ENCODE data around the gene BANP. TPM values are rescaled to one million over a fixed set of nuclear protein-coding genes. Genes with fewer than 3 reads are reported as not detected.
"Not testable (repeated sequence)": the region's sequence is repeated elsewhere in the genome, so short reads cannot be mapped to it uniquely, and the experiment has no call there.

BANP gene
- total RNA-seq, 2 donors from 2014 or later, result 14.7 to 20.9 TPM

GRCh38 chr16:88100801-88101622 is 149.8 kb downstream of the BANP start:
- intact Hi-C loops (cut with DNase I), result not testable (repeated sequence)

GRCh38 chr16:88101623-88102105 is 150.4 kb downstream of the BANP start:
- DNase-seq (ENCODE audit: low spot score), result peak; percentile 58
- intact Hi-C loops (cut with DNase I), result not testable (repeated sequence)

More at GRCh38 chr16:88100801-88101622, 149.8 kb downstream of the BANP start:
- peak; percentile 76 for DNase-seq (ENCODE audit: low spot score)

GRCh38 chr16:88102597-88102996 is 151.4 kb downstream of the BANP start:
- intact Hi-C loops (cut with DNase I), result no loop called here
- peak; percentile 78 for DNase-seq (ENCODE audit: low spot score)

- intact Hi-C loops (cut with DNase I), result no loop called here
- DNase-seq (ENCODE audit: low spot score), result peak; percentile 70
Observed at GRCh38 chr16:88103011-88103410, 151.8 kb downstream of the BANP start.

GRCh38 chr16:88103581-88104188 is 152.5 kb downstream of the BANP start:
- peak; percentile 63 for DNase-seq (ENCODE audit: low spot score)
- intact Hi-C loops (cut with DNase I), result no loop called here

GRCh38 chr16:88104363-88104762 is 153.1 kb downstream of the BANP start:
- intact Hi-C loops (cut with DNase I), result not testable (repeated sequence)
- peak; percentile 46 for DNase-seq (ENCODE audit: low spot score)

- intact Hi-C loops (cut with DNase I), result loop anchor here in 1 of 2 donors (1.0 kb wide), 1 partner anchor 29 kb away; no protein-coding TSS in a partner anchor
- peak; percentile 30 for DNase-seq (ENCODE audit: low spot score)
Observed at GRCh38 chr16:88105574-88106140, 154.4 kb downstream of the BANP start.

- intact Hi-C loops (cut with DNase I), result not testable (repeated sequence)
- DNase-seq (ENCODE audit: low spot score), result peak; percentile 64
Observed at GRCh38 chr16:88106566-88106965, 155.3 kb downstream of the BANP start.

GRCh38 chr16:88108762-88109161 is 157.5 kb downstream of the BANP start:
- no peak for DNase-seq (ENCODE audit: low spot score)
- intact Hi-C loops (cut with DNase I), result no loop called here

GRCh38 chr16:88109726-88110621 is 158.7 kb downstream of the BANP start:
- intact Hi-C loops (cut with DNase I); DNase-seq (ENCODE audit: low spot score): not testable (repeated sequence)

GRCh38 chr16:88110875-88111494 is 159.8 kb downstream of the BANP start:
- intact Hi-C loops (cut with DNase I); DNase-seq (ENCODE audit: low spot score): not testable (repeated sequence)

GRCh38 chr16:88111976-88112375 is 160.7 kb downstream of the BANP start:
- DNase-seq (ENCODE audit: low spot score); intact Hi-C loops (cut with DNase I): not testable (repeated sequence)

- no peak for DNase-seq (ENCODE audit: low spot score)
- intact Hi-C loops (cut with DNase I), result no loop called here
Observed at GRCh38 chr16:88113545-88114045, 162.4 kb downstream of the BANP start.

GRCh38 chr16:88114541-88115228 is 163.5 kb downstream of the BANP start:
- intact Hi-C loops (cut with DNase I), result not testable (repeated sequence)
- DNase-seq (ENCODE audit: low spot score), result peak; percentile 44

GRCh38 chr16:88116121-88116520 is 164.9 kb downstream of the BANP start:
- intact Hi-C loops (cut with DNase I), result no loop called here
- DNase-seq (ENCODE audit: low spot score), result peak; percentile 74

GRCh38 chr16:88117476-88117868 is 166.2 kb downstream of the BANP start:
- peak; percentile 67 for DNase-seq (ENCODE audit: low spot score)
- intact Hi-C loops (cut with DNase I), result no loop called here

GRCh38 chr16:88118376-88118775 is 167.1 kb downstream of the BANP start:
- peak; percentile 52 for DNase-seq (ENCODE audit: low spot score)
- intact Hi-C loops (cut with DNase I), result no loop called here
